ENCODE data around the gene PYY. TPM values are rescaled to one million over a fixed set of nuclear protein-coding genes. Genes with fewer than 3 reads are reported as not detected.

PYY gene
- total RNA-seq, 1 experiment from 2014 or later = not detected

DNA sequence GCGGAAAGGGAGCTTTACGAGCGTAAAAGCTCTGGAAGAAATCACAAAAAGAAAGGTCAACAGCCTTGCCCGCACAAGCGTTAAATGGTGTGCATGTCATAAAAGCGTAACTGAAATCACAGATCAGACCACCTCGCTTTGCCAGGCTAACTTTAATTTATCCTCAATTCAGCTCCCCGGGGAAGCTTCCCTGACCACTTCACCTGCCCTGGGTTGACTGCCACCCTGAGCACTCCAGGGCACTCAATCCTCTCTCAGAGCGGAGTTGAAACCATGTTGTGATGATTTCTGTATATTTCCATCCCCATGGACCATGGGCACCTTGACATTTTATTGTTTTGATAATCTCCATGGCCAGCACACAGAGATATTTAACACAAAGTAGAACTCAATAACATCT, 34.6 kb upstream of the PYY start:
- ChIA-PET POLR2A (ENCODE audit: unreplicated experiment) (no interaction called here), CTCF (interaction anchor here (0.5 kb wide), 1 partner anchor 40 kb away, joined by 4 read pairs; no protein-coding TSS in a partner anchor)
- Histone ChIP-seq H3K9me2 (replicated peaks; ENCODE audit: low read length) (no peaks in the 10 kb centered on the region), H3K4me1 (ENCODE audit: insufficient read depth, low read length) (no peaks in the 10 kb centered on the region), H3K9me3 (ENCODE audit: low read length) (no peaks in the 10 kb centered on the region), H3K4me3 (ENCODE audit: low read length) (no peak overlapping the region), H3K36me3 (ENCODE audit: low read depth, low read length) (no peaks in the 10 kb centered on the region), H3F3A (ENCODE audit: low read length, unreplicated experiment) (no peaks in the 10 kb centered on the region), H3K9ac (ENCODE audit: low read length) (no peak overlapping the region), H4K20me1 (ENCODE audit: low read length) (no peaks in the 10 kb centered on the region), H3K79me2 (ENCODE audit: low read length) (no peaks in the 10 kb centered on the region), H3K27ac (ENCODE audit: low read length) (no peak overlapping the region), H3K27me3 (ENCODE audit: low read length) (peaks cover 30% of the 10 kb centered on the region), H2AFZ (ENCODE audit: low read length) (no peak overlapping the region), H3K4me2 (ENCODE audit: low read length) (no peak overlapping the region)
- ATAC-seq = no peak
- DNase-seq = no peak
- no TSS peak for BruUV-seq (replicated peaks)
- TF ChIP-seq EZH2 (IDR thresholded peaks at IDR 0.05; ENCODE audit: low read length, unreplicated experiment) = no peak
- intact Hi-C loops (cut with micrococcal nuclease) = no loop called here

- H3K9me2 ChIP-seq (replicated peaks; ENCODE audit: low read length) = no peaks in the 10 kb centered on the region
- no peak overlapping the region for H3K4me3 ChIP-seq (ENCODE audit: low read length)
- no peak overlapping the region for H3K4me2 ChIP-seq (ENCODE audit: low read length)
- DNase-seq = no peak
- intact Hi-C loops (cut with micrococcal nuclease) = no loop called here
- no peaks in the 10 kb centered on the region for H3K4me1 ChIP-seq (ENCODE audit: insufficient read depth, low read length)
- ATAC-seq = no peak
- BruUV-seq (replicated peaks) = no TSS peak
- no peaks in the 10 kb centered on the region for H3F3A ChIP-seq (ENCODE audit: low read length, unreplicated experiment)
- TF ChIP-seq, protein P1, sequence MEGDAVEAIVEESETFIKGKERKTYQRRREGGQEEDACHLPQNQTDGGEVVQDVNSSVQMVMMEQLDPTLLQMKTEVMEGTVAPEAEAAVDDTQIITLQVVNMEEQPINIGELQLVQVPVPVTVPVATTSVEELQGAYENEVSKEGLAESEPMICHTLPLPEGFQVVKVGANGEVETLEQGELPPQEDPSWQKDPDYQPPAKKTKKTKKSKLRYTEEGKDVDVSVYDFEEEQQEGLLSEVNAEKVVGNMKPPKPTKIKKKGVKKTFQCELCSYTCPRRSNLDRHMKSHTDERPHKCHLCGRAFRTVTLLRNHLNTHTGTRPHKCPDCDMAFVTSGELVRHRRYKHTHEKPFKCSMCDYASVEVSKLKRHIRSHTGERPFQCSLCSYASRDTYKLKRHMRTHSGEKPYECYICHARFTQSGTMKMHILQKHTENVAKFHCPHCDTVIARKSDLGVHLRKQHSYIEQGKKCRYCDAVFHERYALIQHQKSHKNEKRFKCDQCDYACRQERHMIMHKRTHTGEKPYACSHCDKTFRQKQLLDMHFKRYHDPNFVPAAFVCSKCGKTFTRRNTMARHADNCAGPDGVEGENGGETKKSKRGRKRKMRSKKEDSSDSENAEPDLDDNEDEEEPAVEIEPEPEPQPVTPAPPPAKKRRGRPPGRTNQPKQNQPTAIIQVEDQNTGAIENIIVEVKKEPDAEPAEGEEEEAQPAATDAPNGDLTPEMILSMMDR (conservative IDR thresholded peaks at IDR 0.05; ENCODE audit: low read depth, low read length) = no peak
- TF ChIP-seq EZH2phosphoT487 (IDR thresholded peaks at IDR 0.05; ENCODE audit: borderline replicate concordance, low read length) = no peak
- no peak for TF ChIP-seq EZH2 (IDR thresholded peaks at IDR 0.05; ENCODE audit: low read length, unreplicated experiment)
- H3K9ac ChIP-seq (ENCODE audit: low read length) = no peak overlapping the region
- H2AFZ ChIP-seq (ENCODE audit: low read length) = no peak overlapping the region
- CTCF ChIA-PET = no interaction called here
- H3K9me3 ChIP-seq (ENCODE audit: low read length) = no peaks in the 10 kb centered on the region
- peaks cover 37% of the 10 kb centered on the region for H3K27me3 ChIP-seq (ENCODE audit: low read length)
- no peaks in the 10 kb centered on the region for H4K20me1 ChIP-seq (ENCODE audit: low read length)
- H3K27ac ChIP-seq (ENCODE audit: low read length) = no peak overlapping the region
- no peaks in the 10 kb centered on the region for H3K79me2 ChIP-seq (ENCODE audit: low read length)
- H3K36me3 ChIP-seq (ENCODE audit: low read depth, low read length) = no peaks in the 10 kb centered on the region
- POLR2A ChIA-PET (ENCODE audit: unreplicated experiment) = no interaction called here
Measured at GRCh38 chr17:43987131-43988021, 33.6 kb upstream of the PYY start.

- TF ChIP-seq, protein P1 (conservative IDR thresholded peaks at IDR 0.05; ENCODE audit: low read depth, low read length) = no peak
- TF ChIP-seq EZH2phosphoT487 (IDR thresholded peaks at IDR 0.05; ENCODE audit: borderline replicate concordance, low read length) (no peak), EZH2 (IDR thresholded peaks at IDR 0.05; ENCODE audit: low read length, unreplicated experiment) (no peak)
- no TSS peak for BruUV-seq (replicated peaks)
- Histone ChIP-seq H3K79me2 (ENCODE audit: low read length) (no peaks in the 10 kb centered on the region), H3K9me2 (replicated peaks; ENCODE audit: low read length) (no peaks in the 10 kb centered on the region), H2AFZ (ENCODE audit: low read length) (no peak overlapping the region), H3K36me3 (ENCODE audit: low read depth, low read length) (no peaks in the 10 kb centered on the region), H3K27me3 (ENCODE audit: low read length) (peaks cover 45% of the 10 kb centered on the region), H3K27ac (ENCODE audit: low read length) (no peak overlapping the region), H3K9ac (ENCODE audit: low read length) (no peak overlapping the region), H3K4me1 (ENCODE audit: insufficient read depth, low read length) (no peaks in the 10 kb centered on the region), H3F3A (ENCODE audit: low read length, unreplicated experiment) (no peaks in the 10 kb centered on the region), H3K9me3 (ENCODE audit: low read length) (no peaks in the 10 kb centered on the region), H3K4me3 (ENCODE audit: low read length) (no peak overlapping the region), H3K4me2 (ENCODE audit: low read length) (no peak overlapping the region), H4K20me1 (ENCODE audit: low read length) (no peaks in the 10 kb centered on the region)
- intact Hi-C loops (cut with micrococcal nuclease) = no loop called here
- DNase-seq = no peak
- ATAC-seq = no peak
- CTCF ChIA-PET = no interaction called here
- POLR2A ChIA-PET (ENCODE audit: unreplicated experiment) = interaction anchor here (0.7 kb wide), 1 partner anchor 167 kb away, joined by 5 read pairs; no protein-coding TSS in a partner anchor
Measured at GRCh38 chr17:43986225-43986981, 32.7 kb upstream of the PYY start.
